HepG2 (cell line): ENCODE data around the gene CREBBP. TPM values are rescaled to one million over a fixed set of nuclear protein-coding genes. Genes with fewer than 3 reads are reported as not detected.
A peak's percentile ranks its signal among the peaks of the same experiment; 100 is the strongest.

Experiments
- ATRX ChIP-seq: sonication (generic); formaldehyde crosslinking; IDR thresholded peaks from 2 replicates; pipeline ENCODE4 v1.4.0; 2020; ENCODE audit warnings: missing genetic modification reagents, borderline replicate concordance
- CAMTA2 ChIP-seq: sonication (generic); formaldehyde crosslinking; IDR thresholded peaks from 2 replicates; pipeline ENCODE4 v1.4.0; 2020; ENCODE audit warnings: mild to moderate bottlenecking, missing genetic modification reagents, borderline replicate concordance
- CBX2 ChIP-seq, 2 experiments: fragments of 200-600 bp in 1 of 2; sonication (generic); formaldehyde crosslinking in 1 of 2; IDR thresholded peaks; 2 replicates each; pipeline versions ENCODE4 v1.7.0 to v1.8.1; 2018 to 2022; ENCODE audit warnings: low read depth in 2 of 2, low read length in 1 of 2, mild to moderate bottlenecking in 1 of 2, missing genetic modification reagents in 1 of 2
- ELF1 ChIP-seq: sonication (generic); formaldehyde crosslinking; IDR thresholded peaks from 2 replicates; pipeline ENCODE4 v1.4.0; 2020; ENCODE audit warnings: missing genetic modification reagents
- GLMP ChIP-seq: sonication (generic); formaldehyde crosslinking; IDR thresholded peaks from 2 replicates; pipeline ENCODE4 v1.9.0; 2021; ENCODE audit warnings: missing genetic modification reagents, mild to moderate bottlenecking, borderline replicate concordance
- IRF9 ChIP-seq: sonication (generic); formaldehyde crosslinking; IDR thresholded peaks from 2 replicates; pipeline ENCODE4 v1.8.0; 2022; ENCODE audit warnings: missing genetic modification reagents, mild to moderate bottlenecking, borderline replicate concordance
- KAT2B ChIP-seq: fragments of 150-350 bp; IDR thresholded peaks from 2 replicates; pipeline ENCODE4 v1.6.1; 2014; ENCODE audit warnings: low read depth, low read length, borderline replicate concordance
- KDM1A ChIP-seq: IDR thresholded peaks from 2 replicates; pipeline ENCODE4 v1.6.1; 2016; ENCODE audit warnings: missing compliant biosample characterization
- MTA3 ChIP-seq: sonication (generic); formaldehyde crosslinking; IDR thresholded peaks from 2 replicates; pipeline ENCODE4 v1.4.0; 2020; ENCODE audit warnings: missing genetic modification reagents
- MXD4 ChIP-seq: IDR thresholded peaks from 2 replicates; pipeline ENCODE4 v1.6.1; 2016; ENCODE audit warnings: mild to moderate bottlenecking, missing biosample characterization, missing genetic modification reagents
- NAIF1 ChIP-seq: sonication (generic); formaldehyde crosslinking; IDR thresholded peaks from 2 replicates; pipeline ENCODE4 v1.5.0; 2020; ENCODE audit warnings: mild to moderate bottlenecking, missing genetic modification reagents, borderline replicate concordance
- PBX2 ChIP-seq: IDR thresholded peaks from 2 replicates; pipeline ENCODE4 v1.6.1; 2016; ENCODE audit warnings: control low read depth
- SRSF1 ChIP-seq: fragments of 200-400 bp; formaldehyde crosslinking; optimal IDR thresholded peaks from 2 replicates; pipeline ENCODE3; 2017; ENCODE audit warnings: mild to moderate bottlenecking, low read depth, low read length, moderate library complexity
- THRA ChIP-seq: sonication (generic); formaldehyde crosslinking; IDR thresholded peaks from 2 replicates; pipeline ENCODE4 v1.4.0; 2020; ENCODE audit warnings: missing genetic modification reagents, borderline replicate concordance
- ZNF460 ChIP-seq: sonication (generic); formaldehyde crosslinking; IDR thresholded peaks from 2 replicates; pipeline ENCODE4 v1.5.1; 2020; ENCODE audit warnings: missing genetic modification reagents, mild to moderate bottlenecking, borderline replicate concordance
- ZNF543 ChIP-seq: sonication (generic); formaldehyde crosslinking; IDR thresholded peaks from 2 replicates; pipeline ENCODE4 v1.4.0; 2020; ENCODE audit warnings: mild to moderate bottlenecking, missing genetic modification reagents
- ZSCAN30 ChIP-seq: sonication (generic); formaldehyde crosslinking; IDR thresholded peaks from 2 replicates; pipeline ENCODE4 v1.5.0; 2020; ENCODE audit warnings: mild to moderate bottlenecking, missing genetic modification reagents
- polyA plus RNA-seq, 8 experiments: library from polyadenylated mRNA; depleted of rRNA in 3 of 8; stranded (reverse) in 7 of 8; unstranded in 1 of 8; fragments of >200 nt; fragmentation: Illumina TruSeq in 4 of 8; extraction: Trizol in 4 of 8; gene quantifications; 2 replicates each; pipeline versions ENCODE4 v1.2.1 to v1.2.3, GENCODE V29; 2011 to 2016; ENCODE audit warnings: low read depth in 4 of 8, missing spikeins in 1 of 8, mixed read lengths in 1 of 8; ENCODE audit not compliant: insufficient read depth in 1 of 8
- total RNA-seq, 5 experiments: library from RNA; depleted of rRNA; stranded (reverse); fragments of >200 nt; fragmentation: Illumina TruSeq; extraction: Trizol; gene quantifications; 2 replicates each; pipeline ENCODE4 v1.2.3, GENCODE V29; 2016; ENCODE audit warnings: low read depth in 1 of 5

The CREBBP gene
- total and polyA plus RNA-seq, 2 of the 13 experiments (the other 11 are each of a cell fraction or from before 2014, with no cell fraction given): 5.3 to 10.4 TPM

GRCh38 chr16:3695610-3696369, 184.7 kb downstream of the CREBBP start (continued):
- TF ChIP-seq GLMP (CRISPR knock-in tag) (no peak), ATRX (no peak), THRA (CRISPR knock-in tag) (peak; percentile 94), IRF9 (CRISPR knock-in tag) (peak; percentile 86), MTA3 (no peak), NAIF1 (CRISPR knock-in tag) (peak; percentile 82; the same call in 1 of the 2 replicates), MXD4 (CRISPR knock-in tag) (peak; percentile 89), CAMTA2 (CRISPR knock-in tag) (no peak), KAT2B (peak; percentile 74), ZNF543 (CRISPR knock-in tag) (peak; percentile 88), KDM1A (peak; percentile 78), ZNF460 (peak; percentile 54; the same call in 1 of the 2 replicates), CBX2 (IDR thresholded peaks at IDR 0.05; ENCODE audit: low read depth, low read length) (no peak), CBX2 (CRISPR knock-in tag; IDR thresholded peaks at IDR 0.05; ENCODE audit: low read depth) (no peak), ZSCAN30 (CRISPR knock-in tag) (no peak), SRSF1 (no peak), PBX2 (CRISPR knock-in tag) (no peak), ELF1 (CRISPR knock-in tag) (no peak; the same call in none of the 2 replicates)
